NK-92 (cell line): ENCODE measurements around the gene MAD1L1.

Source experiments
- DNase-seq: peaks from one replicate; lab custom pipeline; 2025; ENCODE audit not compliant: unreplicated experiment; lab: John Stamatoyannopoulos, UW

Gene MAD1L1

GRCh38 chr7:1858435-1859265 lies 374.1 kb downstream of the MAD1L1 start:
- DNase-seq, result no peak

GRCh38 chr7:1857487-1858421 lies 375.0 kb downstream of the MAD1L1 start:
- DNase-seq, result no peak

GRCh38 chr7:1856888-1857441 lies 375.8 kb downstream of the MAD1L1 start:
- DNase-seq, result no peak

- no peak for DNase-seq
Measured at GRCh38 chr7:1856161-1856887, 376.4 kb downstream of the MAD1L1 start.

GRCh38 chr7:1855725-1856160 lies 377.0 kb downstream of the MAD1L1 start:
- DNase-seq, result no peak

- no peak for DNase-seq
Measured at GRCh38 chr7:1854866-1855724, 377.6 kb downstream of the MAD1L1 start.

- no peak for DNase-seq
Measured at GRCh38 chr7:1853986-1854865, 378.5 kb downstream of the MAD1L1 start.

GRCh38 chr7:1853431-1853985 lies 379.2 kb downstream of the MAD1L1 start:
- no peak for DNase-seq

- DNase-seq, result no peak
Measured at GRCh38 chr7:1852517-1853430, 380.0 kb downstream of the MAD1L1 start.

GRCh38 chr7:1851721-1852516 lies 380.8 kb downstream of the MAD1L1 start:
- DNase-seq, result no peak

- no peak for DNase-seq
Measured at GRCh38 chr7:1850976-1851571, 381.7 kb downstream of the MAD1L1 start.

GRCh38 chr7:1850111-1850975 lies 382.4 kb downstream of the MAD1L1 start:
- no peak for DNase-seq

GRCh38 chr7:1849351-1850041 lies 383.2 kb downstream of the MAD1L1 start:
- DNase-seq, result no peak

GRCh38 chr7:1848911-1849311 lies 383.8 kb downstream of the MAD1L1 start:
- no peak for DNase-seq
